ENCODE results near the gene PLD2.
"Not testable (repeated sequence)": the region's sequence is repeated elsewhere in the genome, so short reads cannot be mapped to it uniquely, and the experiment has no call there.

The PLD2 gene

GRCh38 chr17:4795168-4795567 lies 11.8 kb upstream of the PLD2 start:
- no peak for DNase-seq

GRCh38 chr17:4796552-4796920 lies 10.4 kb upstream of the PLD2 start:
- no peak for DNase-seq

GRCh38 chr17:4800462-4801196 lies 6.3 kb upstream of the PLD2 start:
- no peak for DNase-seq

GRCh38 chr17:4802228-4802627 lies 4.7 kb upstream of the PLD2 start, which contains the start of gene C17orf114:
Gene C17orf114, minus strand, starts transcription at chr17:4802328.
- DNase-seq, result no peak

- no peak for DNase-seq
These were observed 536 bp upstream of the PLD2 start for GRCh38 chr17:4806456-4806776.

- DNase-seq, result no peak
These were observed 839 bp downstream of the PLD2 start for GRCh38 chr17:4807605-4808377.

GRCh38 chr17:4808378-4808767 lies 1.4 kb downstream of the PLD2 start:
- no peak for DNase-seq

- DNase-seq, result no peak
These were observed 3.8 kb downstream of the PLD2 start for GRCh38 chr17:4810696-4811290.

GRCh38 chr17:4811471-4811870 lies 4.5 kb downstream of the PLD2 start:
- DNase-seq, result no peak

- no peak for DNase-seq
These were observed 5.7 kb downstream of the PLD2 start for GRCh38 chr17:4812690-4813089.

- no peak for DNase-seq
These were observed 8.2 kb downstream of the PLD2 start for GRCh38 chr17:4815043-4815675.

GRCh38 chr17:4816826-4817225 lies 9.9 kb downstream of the PLD2 start:
- DNase-seq, result no peak

GRCh38 chr17:4818276-4818675 lies 11.3 kb downstream of the PLD2 start:
- no peak for DNase-seq

- DNase-seq, result no peak
These were observed 15.9 kb downstream of the PLD2 start for GRCh38 chr17:4822835-4823234.

- no peak for DNase-seq
These were observed 16.6 kb downstream of the PLD2 start for GRCh38 chr17:4823373-4824089.

GRCh38 chr17:4827399-4827798 lies 20.4 kb downstream of the PLD2 start:
- no peak for DNase-seq

GRCh38 chr17:4832829-4833177 lies 25.9 kb downstream of the PLD2 start:
- DNase-seq, result not testable (repeated sequence)

- DNase-seq, result peak; percentile 94
These were observed 26.4 kb downstream of the PLD2 start, which contains the start of gene MINK1 for GRCh38 chr17:4833178-4833940. Gene MINK1, plus strand, starts transcription at chr17:4833340. Its CDS starts 244 bp downstream, at chr17:4833584.

GRCh38 chr17:4833941-4834680 lies 27.2 kb downstream of the PLD2 start:
- no peak for DNase-seq

GRCh38 chr17:4834681-4835020 lies 27.7 kb downstream of the PLD2 start:
- DNase-seq, result no peak

- no peak for DNase-seq
These were observed 29.3 kb downstream of the PLD2 start for GRCh38 chr17:4836221-4836620.
